HEK293 (cell line): ENCODE measurements around the gene LCE2D.

ENCODE experiments used
- CTCF ChIA-PET: fragments of 350-600 bp; formaldehyde crosslinking; extraction: SDS; loops from one replicate; lab custom pipeline; 2021; ENCODE audit warnings: antibody characterized with exemption; lab: Yijun Ruan, JAX
- POLR2A ChIA-PET: fragments of 300-600 bp; formaldehyde crosslinking; extraction: SDS; loops from one replicate; lab custom pipeline; 2020; ENCODE audit warnings: antibody characterized with exemption, inconsistent platforms; lab: Yijun Ruan, JAX
- H3K27ac ChIP-seq: fragments of 200-500 bp; sonication (Bioruptor generic); 2 replicates; pipeline ENCODE4 v1.5.1; 2014; ENCODE audit warnings: low read depth, low read length, control low read depth, inconsistent platforms; ENCODE audit errors: extremely low read depth
- H3K36me3 ChIP-seq, 2 experiments: fragments of 200-500 bp in 1 of 2; sonication (Bioruptor generic) in 1 of 2; 1 replicate in 1 of 2; 2 replicates in 1 of 2; pipeline ENCODE4 v1.5.1; 2014 to 2017; ENCODE audit warnings: inconsistent platforms in 2 of 2, low read length in 2 of 2; ENCODE audit not compliant: control insufficient read depth in 2 of 2, insufficient read depth in 1 of 2
- H3K4me1 ChIP-seq: fragments of 200-500 bp; sonication (Bioruptor generic); 2 replicates; pipeline ENCODE4 v1.5.1; 2014; ENCODE audit warnings: mild to moderate bottlenecking, low read length, inconsistent platforms; ENCODE audit not compliant: control insufficient read depth, insufficient read depth
- H3K4me3 ChIP-seq: 2 replicates; pipeline ENCODE4 v1.5.1; 2011; ENCODE audit warnings: low read depth, mild to moderate bottlenecking, control low read depth, low read length, moderate library complexity
- H3K9me3 ChIP-seq: fragments of 200-500 bp; sonication (Bioruptor generic); 2 replicates; pipeline ENCODE4 v1.5.1; 2014; ENCODE audit warnings: low read depth, low read length, inconsistent platforms; ENCODE audit not compliant: control insufficient read depth, insufficient read depth
- SP7 ChIP-seq: fragments of 450-650 bp; formaldehyde crosslinking; IDR thresholded peaks from 2 replicates; pipeline ENCODE4 v1.5.1; 2016; ENCODE audit warnings: missing biosample characterization, missing genetic modification characterization
- ZNF155 ChIP-seq: fragments of 450-650 bp; formaldehyde crosslinking; IDR thresholded peaks from 2 replicates; pipeline ENCODE4 v1.5.1; 2016; ENCODE audit warnings: missing biosample characterization, missing genetic modification characterization
- ZNF16 ChIP-seq: fragments of 450-650 bp; formaldehyde crosslinking; IDR thresholded peaks from 2 replicates; pipeline ENCODE4 v1.5.1; 2016; ENCODE audit warnings: low read depth, missing biosample characterization, missing genetic modification characterization
- ZNF350 ChIP-seq: fragments of 450-650 bp; formaldehyde crosslinking; IDR thresholded peaks from 2 replicates; pipeline ENCODE4 v1.5.0; 2017; ENCODE audit warnings: missing biosample characterization, mild to moderate bottlenecking, missing genetic modification characterization
- ZNF473 ChIP-seq: fragments of 450-650 bp; formaldehyde crosslinking; IDR thresholded peaks from 2 replicates; pipeline ENCODE4 v1.5.1; 2017; ENCODE audit warnings: missing biosample characterization, missing genetic modification characterization
- ZNF596 ChIP-seq: fragments of 450-650 bp; IDR thresholded peaks from 2 replicates; pipeline ENCODE4 v1.5.0; 2018; ENCODE audit warnings: missing biosample characterization, mild to moderate bottlenecking, missing genetic modification characterization, moderate library complexity
- ZNF830 ChIP-seq: fragments of 450-650 bp; IDR thresholded peaks from 2 replicates; pipeline ENCODE4 v1.5.0; 2018; ENCODE audit warnings: missing biosample characterization, missing genetic modification characterization, low read depth, mild to moderate bottlenecking, moderate library complexity
- TF ChIP-seq, protein P1 (sequence below): fragments of 450-650 bp; formaldehyde crosslinking; IDR thresholded peaks from 2 replicates; pipeline ENCODE4 v1.5.1; 2016; ENCODE audit warnings: missing biosample characterization, missing genetic modification characterization
- TF ChIP-seq, protein P2 (sequence below): fragments of 450-650 bp; formaldehyde crosslinking; IDR thresholded peaks from 2 replicates; pipeline ENCODE4 v1.5.1; 2016; ENCODE audit warnings: missing biosample characterization, missing genetic modification characterization
- TF ChIP-seq, protein P3 (sequence below): fragments of 450-650 bp; formaldehyde crosslinking; IDR thresholded peaks from 2 replicates; pipeline ENCODE4 v1.5.1; 2017; ENCODE audit warnings: missing biosample characterization, missing genetic modification characterization
- TF ChIP-seq, protein P4 (sequence below): fragments of 450-650 bp; formaldehyde crosslinking; IDR thresholded peaks from 2 replicates; pipeline ENCODE4 v1.5.1; 2016; ENCODE audit warnings: missing biosample characterization, missing genetic modification characterization
- TF ChIP-seq, protein P5 (sequence below): fragments of 450-650 bp; formaldehyde crosslinking; IDR thresholded peaks from 2 replicates; pipeline ENCODE4 v1.5.1; 2016; ENCODE audit warnings: missing biosample characterization, missing genetic modification characterization

The LCE2D gene

DNA sequence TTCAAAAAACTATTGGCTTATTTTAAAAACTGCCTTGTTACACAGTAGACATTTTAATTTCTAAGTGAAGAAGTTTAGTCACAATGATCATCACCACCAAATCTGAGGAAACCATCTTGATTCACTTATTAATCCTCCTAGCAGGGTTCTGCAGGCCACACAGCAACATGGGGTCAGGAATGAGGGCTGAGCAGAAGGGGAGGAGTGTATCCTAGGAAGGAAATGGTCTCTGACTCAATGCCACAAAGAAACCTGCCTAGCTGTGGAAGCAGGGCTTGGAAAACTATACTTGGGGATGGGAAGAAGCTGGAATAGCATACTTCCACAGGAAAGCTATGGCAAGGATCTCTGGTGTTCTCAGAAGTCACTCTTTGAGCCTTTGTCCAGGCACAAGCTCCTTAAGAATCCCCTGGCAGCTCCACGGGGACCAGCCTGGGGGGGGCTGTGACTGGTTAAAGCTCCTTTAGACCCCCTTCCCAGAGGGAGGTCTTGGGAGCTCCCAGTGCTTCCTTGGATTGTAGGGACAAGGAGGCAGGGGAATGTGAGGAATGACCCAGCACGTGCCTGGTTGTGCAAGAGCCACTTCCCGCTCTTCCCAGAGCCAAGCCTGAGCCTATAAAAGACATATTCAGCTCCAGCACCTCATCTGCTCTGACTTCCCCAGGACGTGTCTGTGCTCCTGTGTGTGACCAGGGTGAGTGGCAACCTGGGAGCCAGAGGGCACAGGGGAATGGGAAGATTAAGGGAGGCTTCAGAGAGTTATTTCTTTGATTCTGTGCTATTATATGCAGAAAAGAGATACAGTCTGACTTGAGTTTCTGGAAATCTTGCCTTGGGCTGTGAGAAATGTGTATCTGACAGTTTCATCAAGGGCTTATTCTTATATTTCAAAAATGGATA, 34.8 kb downstream of the LCE2D start, which contains the start of gene LCE2A:
LCE2A (plus strand) TSS at position 645 of the 900 bp plus-strand sequence. CDS start 557 bp downstream, outside the sequence.
- Histone ChIP-seq H3K9me3 (no peaks in the 10 kb centered on the region), H3K4me1 (no peaks in the 10 kb centered on the region), H3K27ac (no peak within 1 kb of the TSS), H3K36me3 (no peaks in the 10 kb centered on the region), H3K4me3 (no peak within 1 kb of the TSS)
- no peak for TF ChIP-seq SP7
- TF ChIP-seq ZNF350, result no peak
- TF ChIP-seq, protein P1, sequence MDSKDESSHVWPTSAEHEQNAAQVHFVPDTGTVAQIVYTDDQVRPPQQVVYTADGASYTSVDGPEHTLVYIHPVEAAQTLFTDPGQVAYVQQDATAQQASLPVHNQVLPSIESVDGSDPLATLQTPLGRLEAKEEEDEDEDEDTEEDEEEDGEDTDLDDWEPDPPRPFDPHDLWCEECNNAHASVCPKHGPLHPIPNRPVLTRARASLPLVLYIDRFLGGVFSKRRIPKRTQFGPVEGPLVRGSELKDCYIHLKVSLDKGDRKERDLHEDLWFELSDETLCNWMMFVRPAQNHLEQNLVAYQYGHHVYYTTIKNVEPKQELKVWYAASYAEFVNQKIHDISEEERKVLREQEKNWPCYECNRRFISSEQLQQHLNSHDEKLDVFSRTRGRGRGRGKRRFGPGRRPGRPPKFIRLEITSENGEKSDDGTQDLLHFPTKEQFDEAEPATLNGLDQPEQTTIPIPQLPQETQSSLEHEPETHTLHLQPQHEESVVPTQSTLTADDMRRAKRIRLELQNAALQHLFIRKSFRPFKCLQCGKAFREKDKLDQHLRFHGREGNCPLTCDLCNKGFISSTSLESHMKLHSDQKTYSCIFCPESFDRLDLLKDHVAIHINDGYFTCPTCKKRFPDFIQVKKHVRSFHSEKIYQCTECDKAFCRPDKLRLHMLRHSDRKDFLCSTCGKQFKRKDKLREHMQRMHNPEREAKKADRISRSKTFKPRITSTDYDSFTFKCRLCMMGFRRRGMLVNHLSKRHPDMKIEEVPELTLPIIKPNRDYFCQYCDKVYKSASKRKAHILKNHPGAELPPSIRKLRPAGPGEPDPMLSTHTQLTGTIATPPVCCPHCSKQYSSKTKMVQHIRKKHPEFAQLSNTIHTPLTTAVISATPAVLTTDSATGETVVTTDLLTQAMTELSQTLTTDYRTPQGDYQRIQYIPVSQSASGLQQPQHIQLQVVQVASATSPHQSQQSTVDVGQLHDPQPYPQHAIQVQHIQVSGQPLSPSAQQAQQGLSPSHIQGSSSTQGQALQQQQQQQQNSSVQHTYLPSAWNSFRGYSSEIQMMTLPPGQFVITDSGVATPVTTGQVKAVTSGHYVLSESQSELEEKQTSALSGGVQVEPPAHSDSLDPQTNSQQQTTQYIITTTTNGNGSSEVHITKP (tag by site-specific recombination), result no peak
- TF ChIP-seq ZNF830, result no peak
- TF ChIP-seq, protein P2, sequence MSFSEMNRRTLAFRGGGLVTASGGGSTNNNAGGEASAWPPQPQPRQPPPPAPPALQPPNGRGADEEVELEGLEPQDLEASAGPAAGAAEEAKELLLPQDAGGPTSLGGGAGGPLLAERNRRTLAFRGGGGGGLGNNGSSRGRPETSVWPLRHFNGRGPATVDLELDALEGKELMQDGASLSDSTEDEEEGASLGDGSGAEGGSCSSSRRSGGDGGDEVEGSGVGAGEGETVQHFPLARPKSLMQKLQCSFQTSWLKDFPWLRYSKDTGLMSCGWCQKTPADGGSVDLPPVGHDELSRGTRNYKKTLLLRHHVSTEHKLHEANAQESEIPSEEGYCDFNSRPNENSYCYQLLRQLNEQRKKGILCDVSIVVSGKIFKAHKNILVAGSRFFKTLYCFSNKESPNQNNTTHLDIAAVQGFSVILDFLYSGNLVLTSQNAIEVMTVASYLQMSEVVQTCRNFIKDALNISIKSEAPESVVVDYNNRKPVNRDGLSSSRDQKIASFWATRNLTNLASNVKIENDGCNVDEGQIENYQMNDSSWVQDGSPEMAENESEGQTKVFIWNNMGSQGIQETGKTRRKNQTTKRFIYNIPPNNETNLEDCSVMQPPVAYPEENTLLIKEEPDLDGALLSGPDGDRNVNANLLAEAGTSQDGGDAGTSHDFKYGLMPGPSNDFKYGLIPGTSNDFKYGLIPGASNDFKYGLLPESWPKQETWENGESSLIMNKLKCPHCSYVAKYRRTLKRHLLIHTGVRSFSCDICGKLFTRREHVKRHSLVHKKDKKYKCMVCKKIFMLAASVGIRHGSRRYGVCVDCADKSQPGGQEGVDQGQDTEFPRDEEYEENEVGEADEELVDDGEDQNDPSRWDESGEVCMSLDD (tag by site-specific recombination), result no peak
- no peak for TF ChIP-seq ZNF16
- TF ChIP-seq ZNF596 (tag by site-specific recombination), result no peak
- TF ChIP-seq, protein P3, sequence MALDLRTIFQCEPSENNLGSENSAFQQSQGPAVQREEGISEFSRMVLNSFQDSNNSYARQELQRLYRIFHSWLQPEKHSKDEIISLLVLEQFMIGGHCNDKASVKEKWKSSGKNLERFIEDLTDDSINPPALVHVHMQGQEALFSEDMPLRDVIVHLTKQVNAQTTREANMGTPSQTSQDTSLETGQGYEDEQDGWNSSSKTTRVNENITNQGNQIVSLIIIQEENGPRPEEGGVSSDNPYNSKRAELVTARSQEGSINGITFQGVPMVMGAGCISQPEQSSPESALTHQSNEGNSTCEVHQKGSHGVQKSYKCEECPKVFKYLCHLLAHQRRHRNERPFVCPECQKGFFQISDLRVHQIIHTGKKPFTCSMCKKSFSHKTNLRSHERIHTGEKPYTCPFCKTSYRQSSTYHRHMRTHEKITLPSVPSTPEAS (tag by site-specific recombination), result no peak
- TF ChIP-seq, protein P4, sequence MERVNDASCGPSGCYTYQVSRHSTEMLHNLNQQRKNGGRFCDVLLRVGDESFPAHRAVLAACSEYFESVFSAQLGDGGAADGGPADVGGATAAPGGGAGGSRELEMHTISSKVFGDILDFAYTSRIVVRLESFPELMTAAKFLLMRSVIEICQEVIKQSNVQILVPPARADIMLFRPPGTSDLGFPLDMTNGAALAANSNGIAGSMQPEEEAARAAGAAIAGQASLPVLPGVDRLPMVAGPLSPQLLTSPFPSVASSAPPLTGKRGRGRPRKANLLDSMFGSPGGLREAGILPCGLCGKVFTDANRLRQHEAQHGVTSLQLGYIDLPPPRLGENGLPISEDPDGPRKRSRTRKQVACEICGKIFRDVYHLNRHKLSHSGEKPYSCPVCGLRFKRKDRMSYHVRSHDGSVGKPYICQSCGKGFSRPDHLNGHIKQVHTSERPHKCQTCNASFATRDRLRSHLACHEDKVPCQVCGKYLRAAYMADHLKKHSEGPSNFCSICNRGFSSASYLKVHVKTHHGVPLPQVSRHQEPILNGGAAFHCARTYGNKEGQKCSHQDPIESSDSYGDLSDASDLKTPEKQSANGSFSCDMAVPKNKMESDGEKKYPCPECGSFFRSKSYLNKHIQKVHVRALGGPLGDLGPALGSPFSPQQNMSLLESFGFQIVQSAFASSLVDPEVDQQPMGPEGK (tag by site-specific recombination), result no peak
- TF ChIP-seq ZNF155 (tag by site-specific recombination), result no peak
- TF ChIP-seq, protein P5, sequence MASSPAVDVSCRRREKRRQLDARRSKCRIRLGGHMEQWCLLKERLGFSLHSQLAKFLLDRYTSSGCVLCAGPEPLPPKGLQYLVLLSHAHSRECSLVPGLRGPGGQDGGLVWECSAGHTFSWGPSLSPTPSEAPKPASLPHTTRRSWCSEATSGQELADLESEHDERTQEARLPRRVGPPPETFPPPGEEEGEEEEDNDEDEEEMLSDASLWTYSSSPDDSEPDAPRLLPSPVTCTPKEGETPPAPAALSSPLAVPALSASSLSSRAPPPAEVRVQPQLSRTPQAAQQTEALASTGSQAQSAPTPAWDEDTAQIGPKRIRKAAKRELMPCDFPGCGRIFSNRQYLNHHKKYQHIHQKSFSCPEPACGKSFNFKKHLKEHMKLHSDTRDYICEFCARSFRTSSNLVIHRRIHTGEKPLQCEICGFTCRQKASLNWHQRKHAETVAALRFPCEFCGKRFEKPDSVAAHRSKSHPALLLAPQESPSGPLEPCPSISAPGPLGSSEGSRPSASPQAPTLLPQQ, result no peak
- no peak for TF ChIP-seq ZNF473 (tag by site-specific recombination)
- CTCF ChIA-PET, result interaction anchor here (0.7 to 1.8 kb wide), 2 partner anchors 44 to 852 kb away, joined by 3 to 6 read pairs; no protein-coding TSS in a partner anchor
- POLR2A ChIA-PET, result no interaction called here
